ENCODE results near the gene PLPPR3.

DNA sequence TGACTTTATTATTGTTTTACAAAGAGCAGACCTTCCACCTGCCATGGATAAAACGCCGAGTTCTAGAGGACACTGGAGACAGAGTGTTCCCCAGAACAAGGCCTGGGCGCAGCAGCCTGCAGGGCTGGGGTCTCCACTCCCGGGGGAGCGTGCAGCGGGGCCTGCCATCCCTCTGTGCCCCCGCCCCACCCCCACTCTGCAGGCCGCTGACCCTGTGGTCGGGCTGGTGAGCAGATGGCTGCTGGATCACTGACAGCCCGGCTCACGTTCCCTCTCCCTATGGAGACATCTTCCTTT is 33.1 kb downstream of the PLPPR3 start:
- TF ChIP-seq, protein P1, sequence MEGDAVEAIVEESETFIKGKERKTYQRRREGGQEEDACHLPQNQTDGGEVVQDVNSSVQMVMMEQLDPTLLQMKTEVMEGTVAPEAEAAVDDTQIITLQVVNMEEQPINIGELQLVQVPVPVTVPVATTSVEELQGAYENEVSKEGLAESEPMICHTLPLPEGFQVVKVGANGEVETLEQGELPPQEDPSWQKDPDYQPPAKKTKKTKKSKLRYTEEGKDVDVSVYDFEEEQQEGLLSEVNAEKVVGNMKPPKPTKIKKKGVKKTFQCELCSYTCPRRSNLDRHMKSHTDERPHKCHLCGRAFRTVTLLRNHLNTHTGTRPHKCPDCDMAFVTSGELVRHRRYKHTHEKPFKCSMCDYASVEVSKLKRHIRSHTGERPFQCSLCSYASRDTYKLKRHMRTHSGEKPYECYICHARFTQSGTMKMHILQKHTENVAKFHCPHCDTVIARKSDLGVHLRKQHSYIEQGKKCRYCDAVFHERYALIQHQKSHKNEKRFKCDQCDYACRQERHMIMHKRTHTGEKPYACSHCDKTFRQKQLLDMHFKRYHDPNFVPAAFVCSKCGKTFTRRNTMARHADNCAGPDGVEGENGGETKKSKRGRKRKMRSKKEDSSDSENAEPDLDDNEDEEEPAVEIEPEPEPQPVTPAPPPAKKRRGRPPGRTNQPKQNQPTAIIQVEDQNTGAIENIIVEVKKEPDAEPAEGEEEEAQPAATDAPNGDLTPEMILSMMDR (IDR thresholded peaks at IDR 0.05 in 2 of 3, conservative IDR thresholded peaks at IDR 0.05 in 1 of 3; ENCODE audit: insufficient read depth in 2 of 3, low read depth in 1 of 3, low read length in 3 of 3) = no peak
- TF ChIP-seq, protein P2, sequence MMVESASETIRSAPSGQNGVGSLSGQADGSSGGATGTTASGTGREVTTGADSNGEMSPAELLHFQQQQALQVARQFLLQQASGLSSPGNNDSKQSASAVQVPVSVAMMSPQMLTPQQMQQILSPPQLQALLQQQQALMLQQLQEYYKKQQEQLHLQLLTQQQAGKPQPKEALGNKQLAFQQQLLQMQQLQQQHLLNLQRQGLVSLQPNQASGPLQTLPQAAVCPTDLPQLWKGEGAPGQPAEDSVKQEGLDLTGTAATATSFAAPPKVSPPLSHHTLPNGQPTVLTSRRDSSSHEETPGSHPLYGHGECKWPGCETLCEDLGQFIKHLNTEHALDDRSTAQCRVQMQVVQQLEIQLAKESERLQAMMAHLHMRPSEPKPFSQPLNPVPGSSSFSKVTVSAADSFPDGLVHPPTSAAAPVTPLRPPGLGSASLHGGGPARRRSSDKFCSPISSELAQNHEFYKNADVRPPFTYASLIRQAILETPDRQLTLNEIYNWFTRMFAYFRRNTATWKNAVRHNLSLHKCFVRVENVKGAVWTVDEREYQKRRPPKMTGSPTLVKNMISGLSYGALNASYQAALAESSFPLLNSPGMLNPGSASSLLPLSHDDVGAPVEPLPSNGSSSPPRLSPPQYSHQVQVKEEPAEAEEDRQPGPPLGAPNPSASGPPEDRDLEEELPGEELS (CRISPR knock-in tag; IDR thresholded peaks at IDR 0.05; ENCODE audit: borderline replicate concordance) = no peak
- TF ChIP-seq, protein P3, sequence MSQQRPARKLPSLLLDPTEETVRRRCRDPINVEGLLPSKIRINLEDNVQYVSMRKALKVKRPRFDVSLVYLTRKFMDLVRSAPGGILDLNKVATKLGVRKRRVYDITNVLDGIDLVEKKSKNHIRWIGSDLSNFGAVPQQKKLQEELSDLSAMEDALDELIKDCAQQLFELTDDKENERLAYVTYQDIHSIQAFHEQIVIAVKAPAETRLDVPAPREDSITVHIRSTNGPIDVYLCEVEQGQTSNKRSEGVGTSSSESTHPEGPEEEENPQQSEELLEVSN (IDR thresholded peaks at IDR 0.05; ENCODE audit: borderline replicate concordance in 1 of 2, extremely low read depth in 1 of 2, insufficient read depth in 1 of 2, insufficient read length in 1 of 2, low read depth in 1 of 2, low read length in 1 of 2, poor library complexity in 1 of 2, severe bottlenecking in 1 of 2) = no peak
- no peak for TF ChIP-seq TCF7L2 (IDR thresholded peaks at IDR 0.05; ENCODE audit: low read depth, low read length)

All from K562 (cell line).